GM19023 (cell line): ENCODE measurements around the gene GLI3.

ENCODE experiments used
- ATAC-seq: cut with Tn5 transposase; IDR thresholded peaks from one replicate; pipeline ENCODE4 v1.9.1; 2021; ENCODE audit warnings: mild to moderate bottlenecking, moderate library complexity; ENCODE audit not compliant: unreplicated experiment

GLI3 gene

GRCh38 chr7:42085531-42085930, 151.5 kb downstream of the GLI3 start:
- ATAC-seq, result no peak

- ATAC-seq, result no peak
Observed at GRCh38 chr7:42084263-42084662, 152.7 kb downstream of the GLI3 start.

- no peak for ATAC-seq
Observed at GRCh38 chr7:42083284-42083683, 153.7 kb downstream of the GLI3 start.

- ATAC-seq, result no peak
Observed at GRCh38 chr7:42082144-42082543, 154.9 kb downstream of the GLI3 start.

GRCh38 chr7:42081671-42082070, 155.3 kb downstream of the GLI3 start:
- ATAC-seq, result no peak

- ATAC-seq, result no peak
Observed at GRCh38 chr7:42080841-42081586, 156.0 kb downstream of the GLI3 start.

- ATAC-seq, result no peak
Observed at GRCh38 chr7:42077271-42078135, 159.5 kb downstream of the GLI3 start.

- no peak for ATAC-seq
Observed at GRCh38 chr7:42076870-42077269, 160.1 kb downstream of the GLI3 start.

GRCh38 chr7:42075418-42075817, 161.6 kb downstream of the GLI3 start:
- no peak for ATAC-seq

GRCh38 chr7:42074076-42074475, 162.9 kb downstream of the GLI3 start:
- no peak for ATAC-seq

GRCh38 chr7:42071372-42072261, 165.4 kb downstream of the GLI3 start:
- no peak for ATAC-seq

GRCh38 chr7:42070068-42070467, 166.9 kb downstream of the GLI3 start:
- ATAC-seq, result no peak

- ATAC-seq, result no peak
Observed at GRCh38 chr7:42069590-42069989, 167.4 kb downstream of the GLI3 start.

- no peak for ATAC-seq
Observed at GRCh38 chr7:42068554-42069280, 168.3 kb downstream of the GLI3 start.

GRCh38 chr7:42065942-42066341, 171.1 kb downstream of the GLI3 start:
- no peak for ATAC-seq

GRCh38 chr7:42065015-42065414, 172.0 kb downstream of the GLI3 start:
- ATAC-seq, result no peak

GRCh38 chr7:42064534-42064933, 172.5 kb downstream of the GLI3 start:
- ATAC-seq, result no peak

GRCh38 chr7:42059275-42059674, 177.7 kb downstream of the GLI3 start:
- ATAC-seq, result no peak

- no peak for ATAC-seq
Observed at GRCh38 chr7:42057331-42057730, 179.7 kb downstream of the GLI3 start.

GRCh38 chr7:42055171-42055570, 181.8 kb downstream of the GLI3 start:
- no peak for ATAC-seq
